Prostate gland (tissue), 2 donors: ENCODE results near the gene EPHB2.

Experiments
- POLR2A ChIP-seq: fragments of 450-650 bp; IDR thresholded peaks from one replicate; pipeline ENCODE4 v1.6.1; 2016; ENCODE audit warnings: antibody characterized with exemption, mild to moderate bottlenecking
- TF ChIP-seq, protein P1 (sequence below), 4 experiments: fragments of 200-600 bp in 2 of 4; fragments of 450-650 bp in 2 of 4; sonication (generic) in 2 of 4; IDR thresholded peaks; 1 replicate in 3 of 4; 2 replicates in 1 of 4; pipeline ENCODE4 v1.5.1; 2016 to 2019; ENCODE audit warnings: antibody characterized with exemption in 4 of 4, mild to moderate bottlenecking in 2 of 4, moderate library complexity in 2 of 4

DNA sequence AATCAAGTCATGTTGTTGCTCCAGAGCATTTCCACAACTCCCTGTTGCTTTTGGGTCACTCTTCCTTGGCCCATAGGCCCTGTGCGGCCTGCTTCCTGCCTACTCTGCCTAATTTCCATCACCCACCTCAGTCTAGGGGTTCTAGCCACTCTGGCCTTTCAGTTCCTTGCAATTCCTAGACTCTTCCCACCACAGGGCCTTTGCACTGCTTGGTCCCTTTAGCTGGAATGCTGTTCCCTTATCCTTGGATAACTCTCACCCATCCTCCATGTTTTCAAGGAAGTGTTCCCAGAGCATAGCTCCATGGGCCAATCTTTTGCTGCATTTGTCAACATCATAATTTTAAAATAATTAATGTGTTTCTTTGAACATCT is 18.7 kb downstream of the EPHB2 start:
- TF ChIP-seq POLR2A, result no peak
- TF ChIP-seq, protein P1, sequence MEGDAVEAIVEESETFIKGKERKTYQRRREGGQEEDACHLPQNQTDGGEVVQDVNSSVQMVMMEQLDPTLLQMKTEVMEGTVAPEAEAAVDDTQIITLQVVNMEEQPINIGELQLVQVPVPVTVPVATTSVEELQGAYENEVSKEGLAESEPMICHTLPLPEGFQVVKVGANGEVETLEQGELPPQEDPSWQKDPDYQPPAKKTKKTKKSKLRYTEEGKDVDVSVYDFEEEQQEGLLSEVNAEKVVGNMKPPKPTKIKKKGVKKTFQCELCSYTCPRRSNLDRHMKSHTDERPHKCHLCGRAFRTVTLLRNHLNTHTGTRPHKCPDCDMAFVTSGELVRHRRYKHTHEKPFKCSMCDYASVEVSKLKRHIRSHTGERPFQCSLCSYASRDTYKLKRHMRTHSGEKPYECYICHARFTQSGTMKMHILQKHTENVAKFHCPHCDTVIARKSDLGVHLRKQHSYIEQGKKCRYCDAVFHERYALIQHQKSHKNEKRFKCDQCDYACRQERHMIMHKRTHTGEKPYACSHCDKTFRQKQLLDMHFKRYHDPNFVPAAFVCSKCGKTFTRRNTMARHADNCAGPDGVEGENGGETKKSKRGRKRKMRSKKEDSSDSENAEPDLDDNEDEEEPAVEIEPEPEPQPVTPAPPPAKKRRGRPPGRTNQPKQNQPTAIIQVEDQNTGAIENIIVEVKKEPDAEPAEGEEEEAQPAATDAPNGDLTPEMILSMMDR (IDR thresholded peaks at IDR 0.05), result no peak
